NOMO-1 (cell line): ENCODE data around the gene ZFP62.
"Not testable (repeated sequence)": the region's sequence is repeated elsewhere in the genome, so short reads cannot be mapped to it uniquely, and the experiment has no call there.

ENCODE experiments used
- DNase-seq, 2 experiments: peaks; one replicate each; lab custom pipeline; 2025; ENCODE audit not compliant: unreplicated experiment in 2 of 2; lab: John Stamatoyannopoulos, UW

ZFP62 gene

DNA sequence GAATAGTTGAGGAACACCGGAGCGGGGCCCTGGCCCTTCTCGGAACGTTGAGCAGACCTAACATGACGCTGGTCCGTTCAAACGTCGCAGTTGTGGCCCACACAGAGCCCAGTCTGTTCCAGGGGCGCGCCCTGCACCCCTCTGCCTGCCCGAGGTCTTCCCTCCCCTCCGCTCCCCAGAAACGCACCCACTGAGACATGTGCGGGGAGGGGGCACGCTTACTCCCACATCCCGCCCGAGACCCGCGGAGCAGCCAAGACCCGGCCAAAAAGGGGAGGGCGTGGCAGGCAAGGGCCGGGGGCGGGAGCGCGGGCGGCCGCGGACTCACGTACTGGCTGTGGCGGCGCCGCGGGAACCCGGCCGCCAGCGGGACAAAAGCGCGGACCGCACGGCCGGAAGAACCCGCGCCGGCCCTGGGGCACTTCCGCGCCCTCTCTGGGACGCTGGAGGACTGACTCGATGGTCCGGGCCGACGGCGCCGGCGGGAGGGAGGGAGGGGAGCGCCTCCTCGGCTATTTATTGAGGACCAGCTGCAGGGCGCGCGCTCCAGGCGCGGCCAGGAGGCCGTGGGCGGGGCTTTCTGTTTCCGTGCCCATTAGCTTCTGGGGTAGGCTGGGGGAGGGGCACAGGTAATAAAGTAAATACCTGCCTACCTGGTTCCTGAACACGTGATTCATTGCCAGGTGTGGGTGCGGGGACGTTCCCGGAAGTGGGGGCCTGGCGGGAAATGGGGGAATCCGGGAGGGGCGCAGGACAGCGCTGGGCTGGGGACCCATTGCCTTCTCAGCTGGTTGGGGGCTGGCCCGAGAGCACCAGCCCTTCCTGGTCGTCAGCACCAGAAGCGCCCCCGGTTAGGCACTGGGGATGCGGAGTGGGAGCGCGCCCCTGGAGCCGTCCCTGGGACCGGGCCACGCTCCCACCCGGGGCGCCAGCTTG is at the start of gene ZFP62:
TSS of gene ZFP62 (minus strand) at position 390 of the 936 bp plus-strand sequence. CDS start at position 333, 57 bp downstream.
- DNase-seq = peak; percentile 77 to 88

DNA sequence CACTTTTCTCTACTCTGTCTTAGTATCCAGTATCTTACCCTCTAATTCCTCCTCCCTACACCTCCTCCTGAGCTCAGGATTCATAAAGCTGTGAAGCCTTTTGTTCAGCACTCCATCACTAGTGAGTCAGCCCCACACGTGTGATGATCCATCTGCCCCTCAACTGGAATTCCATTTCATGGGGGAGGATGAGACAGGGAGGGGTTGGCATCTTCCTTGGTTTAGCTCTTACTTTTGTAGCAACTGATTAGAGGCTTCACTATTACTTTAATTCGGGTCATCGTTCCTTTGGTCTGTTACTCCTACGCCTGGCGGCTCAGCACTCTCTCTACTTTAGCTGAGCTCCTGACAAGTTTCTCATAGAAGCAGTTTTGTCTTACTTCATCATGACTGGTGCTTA is 49.7 kb upstream of the ZFP62 start:
- no peak for DNase-seq

DNA sequence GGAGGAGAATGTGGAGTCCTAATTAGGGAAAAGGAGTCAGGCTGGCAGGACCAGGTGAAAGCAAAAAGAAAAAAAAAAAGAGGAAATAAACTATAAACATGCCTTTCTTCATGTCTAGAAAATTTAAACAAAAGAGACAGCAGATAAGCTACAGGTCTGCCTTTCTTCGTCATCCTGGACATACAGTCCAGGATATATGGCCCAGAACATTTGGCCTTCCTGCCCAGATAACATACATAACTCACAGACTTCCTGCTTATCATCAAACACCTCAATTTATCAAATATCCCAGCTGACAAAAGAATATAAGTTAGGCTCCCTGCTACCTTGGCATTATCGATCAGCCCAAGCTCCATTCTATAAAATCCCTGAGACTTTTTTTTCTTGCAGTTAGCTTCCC is 49.1 kb upstream of the ZFP62 start:
- DNase-seq = no peak

DNA sequence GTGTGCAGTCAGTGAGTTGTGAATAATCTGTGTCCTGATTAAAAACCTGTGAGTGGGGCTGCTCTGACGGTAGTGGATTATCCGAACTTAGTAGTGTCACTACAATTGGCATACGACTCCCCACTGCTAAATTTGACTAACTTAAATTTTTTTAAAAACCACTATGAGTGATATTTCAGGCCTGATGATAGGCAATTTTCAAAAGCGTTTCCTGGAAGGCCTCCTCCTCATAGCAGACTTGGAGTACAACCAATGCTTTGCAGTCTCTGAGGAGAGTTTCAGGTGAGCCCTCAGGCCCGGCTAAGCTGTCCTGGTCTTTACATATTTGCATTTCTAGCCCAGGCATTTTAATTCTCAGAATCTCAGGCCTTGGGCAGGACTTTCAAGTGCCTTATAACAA is 48.7 kb upstream of the ZFP62 start:
- DNase-seq = no peak

DNA sequence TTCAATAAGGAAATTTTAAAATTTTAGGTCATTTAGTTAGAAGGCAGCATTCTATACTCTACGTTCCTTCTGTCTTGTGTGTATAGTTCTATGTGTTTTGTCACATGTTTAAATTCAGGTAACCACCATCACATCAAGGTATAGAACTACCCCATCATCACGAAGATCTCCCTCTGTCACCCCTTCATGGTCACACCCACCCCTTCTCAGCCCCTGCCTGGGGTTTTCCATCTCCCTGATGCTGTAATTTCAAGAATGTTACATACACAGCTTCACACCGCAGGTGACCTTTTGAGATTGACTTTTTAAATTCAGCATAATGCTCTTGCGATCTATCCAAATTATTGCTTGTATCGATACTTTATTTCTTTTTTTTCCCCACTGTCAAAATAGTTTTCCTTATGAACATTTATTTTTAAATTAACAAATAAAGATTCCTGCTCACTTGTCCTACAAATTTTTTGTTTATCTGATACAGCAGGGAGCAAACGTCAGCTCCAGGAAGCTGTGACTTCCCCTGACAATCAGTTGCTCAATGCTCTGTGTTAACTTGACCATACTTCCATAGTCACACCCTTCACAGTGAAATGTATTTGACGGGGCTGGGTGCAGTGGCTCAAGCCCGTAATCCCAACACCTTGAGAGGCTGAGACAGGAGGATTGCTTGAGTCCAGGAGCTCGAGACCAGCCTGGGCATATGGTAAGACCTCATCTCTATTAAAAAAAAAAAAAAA is 48.1 kb upstream of the ZFP62 start:
- peak; percentile 10 to 43 for DNase-seq

DNA sequence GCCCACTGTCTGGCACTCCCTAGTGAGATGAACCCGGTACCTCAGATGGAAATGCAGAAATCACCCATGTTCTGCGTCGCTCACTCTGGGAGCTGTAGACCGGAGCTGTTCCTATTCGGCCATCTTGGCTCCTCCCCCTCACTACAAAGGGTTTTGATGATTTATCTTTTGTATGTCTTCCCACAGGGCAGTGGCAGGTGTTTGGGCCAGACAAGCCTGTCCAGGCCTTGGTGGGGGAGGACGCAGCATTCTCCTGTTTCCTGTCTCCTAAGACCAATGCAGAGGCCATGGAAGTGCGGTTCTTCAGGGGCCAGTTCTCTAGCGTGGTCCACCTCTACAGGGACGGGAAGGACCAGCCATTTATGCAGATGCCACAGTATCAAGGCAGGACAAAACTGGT is 47.3 kb upstream of the ZFP62 start:
- DNase-seq = no peak

DNA sequence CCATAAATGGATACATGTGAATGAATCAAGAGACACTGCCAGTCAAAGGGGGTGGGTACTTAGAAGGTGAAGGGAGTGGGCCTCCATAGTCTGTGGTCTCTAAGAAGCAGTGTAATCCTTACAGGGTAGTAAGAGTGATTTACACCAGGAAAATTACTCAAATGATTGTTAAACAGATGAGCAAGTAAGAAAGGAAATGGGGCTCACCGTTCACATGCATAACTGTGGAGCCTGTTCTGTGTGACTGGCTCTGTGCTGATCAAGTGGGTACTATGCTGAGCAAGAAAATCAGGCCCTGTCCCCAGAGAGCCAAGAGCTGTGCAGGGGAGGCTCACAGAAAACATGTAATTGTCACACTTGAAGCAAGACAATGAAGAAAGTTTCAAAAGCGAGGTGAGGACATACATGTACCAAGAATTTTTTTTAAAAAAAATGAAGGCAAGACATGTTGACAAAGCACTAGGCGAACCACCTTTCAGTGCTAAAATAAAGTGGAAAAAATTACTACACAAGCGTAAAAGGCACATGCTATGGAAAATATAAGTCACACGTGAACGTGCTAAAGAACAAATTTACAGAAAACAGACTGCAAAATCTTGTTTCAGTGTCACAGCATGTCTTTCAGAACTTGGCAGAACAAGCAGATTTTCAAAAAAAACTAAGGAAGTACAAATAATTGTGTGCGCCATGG is 40.4 kb upstream of the ZFP62 start:
- DNase-seq = no peak

DNA sequence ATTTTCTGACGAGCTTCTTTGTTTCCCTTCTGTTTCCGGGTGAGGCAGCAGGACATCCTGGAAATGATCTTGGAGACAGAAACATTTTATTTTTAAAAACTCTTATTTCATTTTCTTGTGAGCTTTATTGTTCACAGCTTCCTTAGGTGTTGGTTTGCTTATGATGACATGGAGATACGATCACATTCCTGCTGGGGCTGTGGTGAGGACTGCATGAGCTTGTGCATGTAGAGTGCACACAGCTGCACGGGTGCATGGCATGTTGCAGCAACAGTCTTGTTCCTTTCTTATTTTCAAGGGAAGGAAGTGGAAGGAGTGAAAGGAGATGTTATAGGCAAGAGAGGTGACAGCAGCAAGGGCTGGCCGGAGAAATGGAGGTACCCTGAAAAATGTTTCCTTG is 39.1 kb upstream of the ZFP62 start:
- DNase-seq = no peak

DNA sequence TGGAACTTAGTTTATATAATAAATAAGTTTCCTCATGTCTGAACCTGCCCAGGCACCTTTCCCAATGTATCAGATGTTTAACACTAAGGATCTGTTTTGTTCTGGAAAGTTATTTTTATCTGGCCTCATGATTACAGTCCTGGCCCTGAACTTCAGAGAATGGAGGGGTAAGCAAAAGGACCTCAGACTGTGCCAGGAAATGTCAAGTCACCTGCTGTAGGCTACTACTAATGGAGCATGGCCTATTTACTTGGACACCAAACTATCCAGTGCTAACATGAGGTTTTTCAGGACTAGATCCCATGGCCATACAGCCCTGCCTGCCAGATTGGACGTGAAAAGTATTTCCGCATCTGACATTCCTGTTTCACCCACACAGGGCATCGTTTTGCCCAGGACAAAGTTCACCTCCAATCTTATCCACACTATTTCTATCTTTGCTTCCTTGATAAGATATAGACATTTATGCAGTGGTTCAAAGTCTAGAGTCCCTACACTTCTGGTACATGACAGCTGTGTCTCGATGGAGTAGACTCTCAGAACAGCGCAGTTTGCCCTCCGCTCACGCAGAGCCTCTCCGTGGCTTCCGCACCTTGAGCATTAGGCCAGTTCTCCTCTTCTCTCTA is 37.7 kb upstream of the ZFP62 start, which contains the start of gene BTNL8:
TSS of gene BTNL8 (plus strand) at position 539 of the 626 bp plus-strand sequence. CDS start 152 bp downstream, outside the sequence.
- DNase-seq = no peak

DNA sequence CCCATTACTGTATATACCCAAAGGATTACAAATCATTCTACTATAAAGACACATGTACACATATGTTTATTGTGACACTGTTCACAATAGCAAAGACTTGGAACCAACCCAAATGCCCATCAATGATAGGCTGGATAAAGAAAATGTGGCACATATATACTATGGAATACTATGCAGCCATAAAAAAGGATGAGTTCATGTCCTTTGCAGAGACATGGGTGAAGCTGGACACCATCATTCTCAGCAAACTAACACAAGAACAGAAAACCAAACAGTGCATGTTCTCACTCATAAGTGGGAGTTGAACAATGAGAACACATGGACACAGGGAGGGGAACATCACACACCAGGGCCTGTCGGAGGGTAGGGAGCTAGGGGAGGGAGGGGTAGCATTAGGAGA is 34.3 kb upstream of the ZFP62 start:
- DNase-seq = not testable (repeated sequence)

DNA sequence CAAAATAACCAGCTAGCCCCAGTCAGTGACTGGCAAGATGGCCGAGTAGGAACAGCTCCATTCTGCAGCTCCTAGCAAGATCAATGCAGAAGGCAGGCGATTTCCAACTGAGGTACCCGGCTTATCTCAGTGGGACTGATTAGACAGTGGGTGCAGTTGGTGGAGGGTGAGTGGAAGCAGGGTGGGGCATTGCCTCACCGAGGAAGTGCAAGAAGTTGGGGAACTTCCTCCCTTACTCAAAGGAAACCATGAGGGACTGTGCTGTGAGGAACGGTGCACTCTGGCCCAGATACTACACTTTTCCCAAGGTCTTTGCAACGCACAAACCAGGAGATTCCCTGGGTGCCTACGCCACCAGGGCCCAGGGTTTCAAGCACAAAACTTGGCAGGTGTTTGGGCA is 28.3 kb upstream of the ZFP62 start:
- no peak for DNase-seq

DNA sequence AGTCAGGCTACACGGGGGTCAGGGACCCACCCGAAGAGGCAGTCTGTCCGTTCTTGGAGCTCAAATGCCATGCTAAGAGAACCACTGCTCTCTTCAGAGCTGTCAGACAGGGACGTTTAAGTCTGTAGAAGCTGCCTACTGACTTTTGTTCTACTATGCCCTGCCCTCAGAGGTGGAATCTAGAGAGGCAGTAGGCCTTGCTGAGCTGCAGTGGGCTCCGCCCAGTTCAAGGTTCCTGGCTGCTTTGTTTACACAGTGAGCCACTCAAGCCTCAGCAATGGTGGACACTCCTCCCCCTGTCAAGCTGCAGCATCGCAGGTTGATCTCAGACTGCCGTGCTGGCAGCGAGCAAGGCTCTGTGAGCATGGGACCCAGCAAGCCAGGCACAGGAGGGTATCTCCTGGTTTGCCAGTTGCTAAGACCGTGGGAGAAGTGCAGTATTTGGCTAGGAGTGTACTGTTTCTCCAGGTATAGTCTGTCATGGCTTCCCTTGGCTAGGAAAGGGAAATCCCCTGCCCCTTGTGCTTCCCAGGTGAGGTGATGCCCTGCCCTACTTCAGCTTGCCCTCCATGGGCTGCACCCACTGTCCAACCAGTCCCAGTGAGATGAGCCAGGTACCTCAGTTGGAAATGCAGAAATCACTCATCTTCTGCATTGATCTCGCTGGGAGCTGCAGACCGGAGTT is 24.9 kb upstream of the ZFP62 start:
- not testable (repeated sequence) for DNase-seq

DNA sequence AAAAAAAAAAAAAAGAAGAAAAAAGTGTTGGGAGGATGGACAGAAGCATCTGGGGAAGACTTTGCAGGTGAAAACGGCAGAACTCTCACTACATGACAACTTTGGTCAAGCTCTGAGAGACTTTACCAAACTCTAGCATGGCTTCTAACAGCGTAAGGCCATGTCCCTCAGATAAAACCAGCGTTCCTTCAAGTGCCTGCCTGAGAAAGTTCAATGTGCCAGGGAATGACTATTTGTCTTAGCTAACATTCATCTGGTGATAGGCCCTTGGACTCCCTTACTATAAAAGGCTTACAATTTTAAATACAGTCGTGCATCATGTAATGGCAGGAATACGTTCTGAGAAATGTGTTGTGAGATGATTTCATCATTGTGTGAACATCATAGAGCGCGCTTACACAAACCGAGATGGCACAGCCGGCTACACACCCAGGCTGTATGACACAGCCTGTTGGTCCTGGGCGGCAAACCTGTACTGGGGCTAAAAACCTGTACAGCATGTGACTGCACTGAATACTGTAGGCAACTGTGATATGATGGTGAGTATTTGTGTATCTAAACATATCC is 14.9 kb upstream of the ZFP62 start:
- DNase-seq = no peak

DNA sequence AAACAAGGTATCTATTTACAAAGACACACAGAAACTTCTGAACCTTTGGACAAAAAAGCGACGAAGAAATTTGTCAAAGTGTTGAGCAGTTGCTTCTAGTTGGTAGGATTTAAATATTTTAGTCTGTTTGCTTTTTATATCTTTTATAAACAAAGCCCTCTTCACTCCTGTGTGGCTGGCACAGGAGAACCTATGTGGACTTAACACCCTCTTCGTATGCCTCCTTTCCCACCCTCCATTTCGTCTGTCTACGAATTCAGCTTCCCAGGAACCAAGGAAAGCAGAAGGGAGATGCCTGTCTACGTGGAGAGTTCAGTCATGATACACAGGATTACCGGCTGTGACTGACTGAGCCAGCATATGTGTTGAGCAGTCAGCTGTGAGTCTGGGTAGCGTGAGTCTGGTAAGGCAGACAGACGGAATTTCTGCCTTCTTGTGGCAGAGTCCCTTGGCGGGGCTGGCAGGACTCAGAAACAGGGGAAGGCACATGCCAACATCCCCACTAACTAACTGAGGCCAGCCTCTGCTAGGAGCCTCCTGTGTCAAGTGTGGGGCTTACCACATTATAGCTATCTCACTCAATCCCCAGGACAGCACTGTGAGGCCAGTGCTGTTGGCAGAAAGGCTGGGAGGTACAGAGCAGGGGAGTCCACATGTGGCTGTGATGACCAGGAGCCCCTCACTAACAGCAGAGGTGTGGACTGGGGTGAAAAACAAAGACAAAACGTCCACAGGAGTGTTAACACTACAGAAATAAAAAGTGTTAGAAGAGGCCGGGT is 13.9 kb upstream of the ZFP62 start:
- DNase-seq = no peak

DNA sequence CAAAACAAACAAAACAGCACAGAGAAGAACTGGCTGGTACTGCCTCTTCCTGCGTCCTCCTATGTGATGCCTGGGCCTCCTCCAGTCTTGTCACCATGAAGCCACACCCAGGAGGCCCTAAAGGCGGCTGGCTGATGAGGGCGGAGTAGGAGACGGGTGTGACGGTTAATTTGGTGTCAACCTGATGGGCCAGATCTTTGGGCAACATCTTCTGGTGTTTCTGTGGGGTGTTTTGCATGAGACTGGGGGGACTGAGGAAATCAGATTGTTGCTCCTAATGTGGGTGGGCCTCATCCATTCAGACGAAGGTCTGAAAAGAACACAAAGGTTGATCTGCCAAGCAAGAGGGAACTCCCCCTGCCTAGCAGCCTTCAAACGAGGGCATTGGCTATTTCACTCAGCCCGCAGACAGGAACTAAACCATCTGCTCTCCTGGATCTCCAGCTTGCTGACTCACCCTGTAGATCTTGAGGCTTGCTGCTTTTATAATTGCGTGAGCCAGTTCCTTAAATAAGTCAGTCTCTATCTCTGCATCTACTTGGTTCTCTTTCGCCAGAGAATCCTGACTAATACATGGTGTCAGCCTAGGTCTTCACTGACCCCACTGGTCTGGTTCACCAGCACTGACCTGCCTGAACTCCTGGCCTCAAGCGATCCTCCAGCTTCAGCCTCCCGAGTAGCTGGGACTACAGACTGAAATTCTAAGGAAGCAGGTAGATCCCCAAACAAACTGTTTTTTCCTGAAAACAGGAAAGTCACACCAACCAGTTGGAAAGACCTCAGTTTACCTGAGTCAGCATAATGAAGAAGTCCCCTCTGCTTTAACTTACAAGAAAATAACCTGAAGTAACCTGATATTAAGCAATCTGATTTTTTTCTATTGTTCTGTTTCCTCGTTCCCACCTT is 12.8 kb upstream of the ZFP62 start:
- DNase-seq = peak; percentile 71 to 95

DNA sequence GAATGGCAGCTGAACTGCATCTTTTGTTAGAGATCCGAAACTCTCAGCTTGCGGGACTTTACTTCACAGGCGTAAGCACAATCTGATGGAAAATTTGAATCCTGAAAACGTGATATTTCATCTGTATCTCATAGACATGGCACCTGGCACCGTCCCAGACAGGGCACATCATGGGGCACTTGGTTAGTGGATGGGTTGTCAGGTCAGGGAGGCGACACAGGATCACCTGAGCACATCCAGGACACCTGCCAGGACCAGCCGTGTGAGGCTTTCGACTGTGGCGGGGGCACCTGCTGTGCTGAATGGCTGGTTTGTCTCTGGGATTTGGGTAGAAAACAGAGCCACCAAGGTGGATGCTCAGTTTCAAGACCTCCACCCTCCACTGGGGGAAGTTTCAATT is 11.3 kb upstream of the ZFP62 start:
- DNase-seq = no peak

DNA sequence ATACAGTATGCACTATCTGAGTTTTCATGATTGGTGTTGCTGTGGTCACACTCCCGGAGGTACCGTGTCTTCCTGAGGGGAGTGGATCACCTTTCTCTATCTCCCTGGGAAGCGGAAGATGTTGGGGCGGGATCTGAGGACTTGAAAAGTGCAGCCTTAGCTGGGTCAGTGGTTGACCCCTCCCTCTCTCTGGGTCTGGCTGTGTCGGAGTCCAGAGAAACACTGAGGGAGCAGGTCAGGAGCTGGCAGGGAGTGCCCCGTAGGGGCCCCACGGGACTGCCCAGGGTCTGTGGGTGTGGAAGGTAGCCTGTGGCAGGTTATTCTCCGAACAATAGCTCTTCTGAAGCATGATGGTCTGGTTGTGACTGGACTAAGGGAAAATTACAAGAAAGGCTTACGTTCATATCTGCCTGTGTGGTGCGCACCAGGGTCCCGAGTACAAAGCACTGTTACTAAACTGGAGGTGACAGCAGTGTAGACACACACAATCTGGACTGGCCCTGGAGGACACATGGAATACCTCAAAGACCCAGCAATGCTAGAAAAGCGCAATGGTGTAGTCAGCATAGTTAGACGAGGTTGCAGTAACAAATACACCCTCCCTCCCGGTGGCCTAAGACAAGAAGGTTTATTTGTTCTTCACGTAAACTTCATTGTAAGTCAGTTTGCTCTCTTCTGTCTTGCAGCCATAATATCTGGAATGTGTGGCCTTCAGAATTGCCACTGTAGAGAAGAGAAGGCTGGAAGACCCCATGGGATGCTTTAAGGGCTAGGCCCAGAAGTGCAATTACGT is 9.4 kb upstream of the ZFP62 start:
- no peak for DNase-seq
